Renal cortical epithelial cell (primary cell): ENCODE results near the gene DLG2. TPM values are rescaled to one million over a fixed set of nuclear protein-coding genes. Genes with fewer than 3 reads are reported as not detected.

Experiments
- DNase-seq: peaks from one replicate; pipeline ENCODE4 v3.0.0-alpha.2; 2011; ENCODE audit warnings: low read depth
- total RNA-seq: library from RNA; depleted of rRNA; stranded (reverse); fragments of >200 nt; gene quantifications from 2 replicates; pipeline ENCODE4 v1.2.3, GENCODE V29; 2014

The DLG2 gene
- total RNA-seq, 1 donor from 2014 or later: 0.85 TPM

- peak; percentile 96 for DNase-seq
These were observed 1062.8 kb downstream of the DLG2 start for GRCh38 chr11:84564180-84564866.

GRCh38 chr11:84563356-84563755, 1063.8 kb downstream of the DLG2 start:
- no peak for DNase-seq

GRCh38 chr11:84560206-84560605, 1066.9 kb downstream of the DLG2 start:
- no peak for DNase-seq

GRCh38 chr11:84558085-84558905, 1068.8 kb downstream of the DLG2 start:
- peak; percentile 73 for DNase-seq

GRCh38 chr11:84552791-84553190, 1074.4 kb downstream of the DLG2 start:
- peak; percentile 5 for DNase-seq

GRCh38 chr11:84549217-84549616, 1077.9 kb downstream of the DLG2 start:
- no peak for DNase-seq

- DNase-seq: no peak
These were observed 1082.6 kb downstream of the DLG2 start for GRCh38 chr11:84544566-84544965.

GRCh38 chr11:84543367-84544159, 1083.6 kb downstream of the DLG2 start:
- DNase-seq: no peak

- DNase-seq: no peak
These were observed 1085.3 kb downstream of the DLG2 start for GRCh38 chr11:84541731-84542340.

GRCh38 chr11:84536456-84536855, 1090.7 kb downstream of the DLG2 start:
- DNase-seq: no peak

- no peak for DNase-seq
These were observed 1094.8 kb downstream of the DLG2 start for GRCh38 chr11:84532364-84532763.

GRCh38 chr11:84526250-84526649, 1100.9 kb downstream of the DLG2 start:
- peak; percentile 9 for DNase-seq

- peak; percentile 38 for DNase-seq
These were observed 1102.6 kb downstream of the DLG2 start for GRCh38 chr11:84524422-84525051.

GRCh38 chr11:84522331-84522730, 1104.8 kb downstream of the DLG2 start:
- DNase-seq: peak; percentile 31

- DNase-seq: no peak
These were observed 1108.4 kb downstream of the DLG2 start for GRCh38 chr11:84518631-84519183.

GRCh38 chr11:84514436-84514835, 1112.7 kb downstream of the DLG2 start:
- DNase-seq: no peak

GRCh38 chr11:84503503-84503902, 1123.6 kb downstream of the DLG2 start:
- no peak for DNase-seq

- no peak for DNase-seq
These were observed 1125.4 kb downstream of the DLG2 start for GRCh38 chr11:84501750-84502149.

GRCh38 chr11:84497981-84498411, 1129.1 kb downstream of the DLG2 start:
- DNase-seq: peak; percentile 11

- no peak for DNase-seq
These were observed 1130.0 kb downstream of the DLG2 start for GRCh38 chr11:84497181-84497580.

- DNase-seq: no peak
These were observed 1131.0 kb downstream of the DLG2 start for GRCh38 chr11:84496122-84496521.
